Forelimb muscle (tissue), 1 donor: ENCODE measurements around the gene PCLAF. TPM values are rescaled to one million over a fixed set of nuclear protein-coding genes. Genes with fewer than 3 reads are reported as not detected.

Experiments
- DNase-seq: peaks from one replicate; pipeline ENCODE4 v3.0.0-alpha.2; 2013; ENCODE audit warnings: low read depth
- polyA plus RNA-seq: library from polyadenylated mRNA; unstranded; fragments of 120-200 nt; gene quantifications from one replicate; pipeline ENCODE4 v1.2.1, GENCODE V29; 2013; ENCODE audit not compliant: insufficient read length

The PCLAF gene
- polyA plus RNA-seq, 1 donor: 27.1 TPM

GRCh38 chr15:64324165-64324877 is 56.9 kb downstream of the PCLAF start:
- DNase-seq: no peak

- DNase-seq: no peak
Observed at GRCh38 chr15:64315216-64315615, 66.0 kb downstream of the PCLAF start.

- DNase-seq: no peak
Observed at GRCh38 chr15:64314456-64314855, 66.8 kb downstream of the PCLAF start.

Other genes with a start within 250 kb of the PCLAF start
- gene SNX22, start 229.7 kb downstream of the PCLAF start, polyA plus RNA-seq: 1.1 TPM
- gene PPIB, start 218.4 kb downstream of the PCLAF start, polyA plus RNA-seq: 256 TPM
- 10.9 TPM for gene CSNK1G1, start 25.3 kb downstream of the PCLAF start, polyA plus RNA-seq
- gene TRIP4, start 6.4 kb upstream of the PCLAF start, polyA plus RNA-seq: 24.3 TPM
- 14.9 TPM for gene ZNF609, start 79.1 kb upstream of the PCLAF start, polyA plus RNA-seq